AG04449 (cell line): Measurements from ENCODE around the gene CFAP57.

Source experiments
- CTCF ChIA-PET: fragments of 350-600 bp; formaldehyde crosslinking; extraction: SDS; loops from one replicate; lab custom pipeline; 2021; ENCODE audit warnings: antibody characterized with exemption; lab: Yijun Ruan, JAX
- POLR2A ChIA-PET: fragments of 400-600, 350-600 bp; formaldehyde crosslinking; extraction: SDS; loops from one replicate; lab custom pipeline; 2020; ENCODE audit warnings: antibody characterized with exemption, inconsistent platforms; lab: Yijun Ruan, JAX
- DNase-seq: peaks from one replicate; pipeline ENCODE4 v3.0.0-alpha.2; 2010; ENCODE audit warnings: low read depth, low spot score
- H3K4me3 ChIP-seq: 2 replicates; pipeline ENCODE4 v1.5.1; 2011; ENCODE audit warnings: low read depth, mild to moderate bottlenecking, control low read depth, low read length
- CTCF ChIP-seq: IDR thresholded peaks from one replicate; pipeline ENCODE4 v1.5.1; 2011; ENCODE audit warnings: mild to moderate bottlenecking, moderate library complexity, low read length, control low read depth, inconsistent platforms; ENCODE audit not compliant: insufficient read depth; ENCODE audit errors: missing control alignments

Gene CFAP57

GRCh38 chr1:43300378-43301094 is 128.4 kb downstream of the CFAP57 start, which contains the start of gene TIE1:
TSS of gene TIE1 (plus strand) at chr1:43300982. CDS start at chr1:43301072, 90 bp downstream.
- no peak for TF ChIP-seq CTCF
- no peak for DNase-seq
- POLR2A ChIA-PET = no interaction called here
- CTCF ChIA-PET = no interaction called here
- H3K4me3 ChIP-seq = no peak within 1 kb of the TSS

GRCh38 chr1:43302201-43302600 is 130.1 kb downstream of the CFAP57 start:
- ChIA-PET CTCF (no interaction called here), POLR2A (no interaction called here)
- no peak overlapping the region for H3K4me3 ChIP-seq
- DNase-seq = no peak
- TF ChIP-seq CTCF = no peak

- H3K4me3 ChIP-seq = no peak overlapping the region
- DNase-seq = no peak
- TF ChIP-seq CTCF = no peak
- CTCF ChIA-PET = no interaction called here
- POLR2A ChIA-PET = no interaction called here
Observed at GRCh38 chr1:43302721-43303470, 130.8 kb downstream of the CFAP57 start.

GRCh38 chr1:43303471-43304313 is 131.6 kb downstream of the CFAP57 start:
- no peak overlapping the region for H3K4me3 ChIP-seq
- DNase-seq = no peak
- ChIA-PET CTCF (no interaction called here), POLR2A (no interaction called here)
- no peak for TF ChIP-seq CTCF
